GM23338 (cell line): ENCODE data around the gene SEMA5A.

ENCODE experiments used
- CREB1 ChIP-seq: fragments of 250-450 bp; sonication (Bioruptor Pico); IDR thresholded peaks from 2 replicates; pipeline ENCODE4 v1.5.0; 2020; ENCODE audit warnings: low read depth, mild to moderate bottlenecking, moderate library complexity
- EZH2 ChIP-seq: fragments of 200-600 bp; sonication (generic); IDR thresholded peaks from one replicate; pipeline ENCODE4 v1.8.0; 2017; ENCODE audit warnings: antibody characterized with exemption, mild to moderate bottlenecking, low read depth; ENCODE audit not compliant: unreplicated experiment
- EZH2phosphoT487 ChIP-seq: fragments of 200-600 bp; sonication (generic); IDR thresholded peaks from one replicate; pipeline ENCODE4 v1.8.1; 2018; ENCODE audit warnings: antibody characterized with exemption; ENCODE audit not compliant: unreplicated experiment
- JUNB ChIP-seq: IDR thresholded peaks from one replicate; pipeline ENCODE4 v1.6.1; 2016; ENCODE audit warnings: antibody characterized with exemption; ENCODE audit not compliant: unreplicated experiment
- NANOG ChIP-seq: IDR thresholded peaks from 2 replicates; pipeline ENCODE4 v1.6.1; 2016; ENCODE audit warnings: antibody characterized with exemption, borderline replicate concordance
- POLR2AphosphoS5 ChIP-seq: IDR thresholded peaks from 2 replicates; pipeline ENCODE4 v1.6.1; 2016; ENCODE audit warnings: antibody characterized with exemption, low read depth
- ZNF331 ChIP-seq: fragments of 250-450 bp; sonication (Bioruptor Pico); IDR thresholded peaks from 2 replicates; pipeline ENCODE4 v1.5.0; 2020; ENCODE audit warnings: low read depth, mild to moderate bottlenecking, moderate library complexity
- TF ChIP-seq, protein P1 (sequence below), 2 experiments: fragments of 200-600 bp in 1 of 2; sonication (generic) in 1 of 2; conservative IDR thresholded peaks; 2 replicates each; pipeline versions ENCODE4 v1.5.1 to v1.6.1; 2016 to 2017; ENCODE audit warnings: antibody characterized with exemption in 2 of 2, low read depth in 2 of 2, mild to moderate bottlenecking in 2 of 2, moderate library complexity in 1 of 2
- TF ChIP-seq, protein P2 (sequence below): IDR thresholded peaks from 2 replicates; pipeline ENCODE4 v1.6.1; 2016; ENCODE audit warnings: antibody characterized with exemption
- TF ChIP-seq, protein P3 (sequence below): IDR thresholded peaks from one replicate; pipeline ENCODE4 v1.6.1; 2018; ENCODE audit warnings: antibody characterized with exemption; ENCODE audit not compliant: unreplicated experiment

DNA sequence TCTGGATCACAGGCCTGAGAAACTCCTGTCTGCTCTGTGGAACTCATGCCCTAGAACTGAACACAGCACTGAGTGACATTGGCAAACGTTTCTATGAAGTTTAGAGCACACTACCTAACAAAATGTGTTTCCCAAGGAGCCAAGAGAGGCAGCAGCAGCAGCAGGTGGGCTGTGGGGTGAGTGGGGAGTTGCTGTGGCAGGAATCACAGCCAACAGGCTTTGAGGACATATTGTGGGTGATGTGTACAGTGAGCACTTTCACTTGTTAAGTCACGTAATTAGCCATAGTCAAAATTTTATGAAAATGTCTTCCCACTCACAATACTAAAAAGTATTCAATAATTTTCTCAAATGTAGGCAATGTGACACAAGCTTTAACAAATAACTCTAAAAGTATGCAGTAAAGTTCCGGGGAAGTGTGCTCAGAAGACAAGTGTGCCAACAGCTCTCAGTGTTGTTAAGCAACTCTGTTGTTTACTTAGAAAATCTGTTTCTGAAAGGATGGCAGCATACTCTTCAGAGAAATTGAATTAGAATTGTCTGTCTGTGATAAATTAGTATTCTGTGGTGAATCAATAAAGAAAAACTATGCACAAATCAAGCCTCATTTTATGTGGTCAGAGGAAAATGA, 482.1 kb downstream of the SEMA5A start:
- TF ChIP-seq POLR2AphosphoS5 (no peak), EZH2phosphoT487 (no peak), EZH2 (no peak), JUNB (no peak), NANOG (no peak), ZNF331 (no peak), CREB1 (CRISPR knock-in tag) (no peak)
- TF ChIP-seq, protein P1, sequence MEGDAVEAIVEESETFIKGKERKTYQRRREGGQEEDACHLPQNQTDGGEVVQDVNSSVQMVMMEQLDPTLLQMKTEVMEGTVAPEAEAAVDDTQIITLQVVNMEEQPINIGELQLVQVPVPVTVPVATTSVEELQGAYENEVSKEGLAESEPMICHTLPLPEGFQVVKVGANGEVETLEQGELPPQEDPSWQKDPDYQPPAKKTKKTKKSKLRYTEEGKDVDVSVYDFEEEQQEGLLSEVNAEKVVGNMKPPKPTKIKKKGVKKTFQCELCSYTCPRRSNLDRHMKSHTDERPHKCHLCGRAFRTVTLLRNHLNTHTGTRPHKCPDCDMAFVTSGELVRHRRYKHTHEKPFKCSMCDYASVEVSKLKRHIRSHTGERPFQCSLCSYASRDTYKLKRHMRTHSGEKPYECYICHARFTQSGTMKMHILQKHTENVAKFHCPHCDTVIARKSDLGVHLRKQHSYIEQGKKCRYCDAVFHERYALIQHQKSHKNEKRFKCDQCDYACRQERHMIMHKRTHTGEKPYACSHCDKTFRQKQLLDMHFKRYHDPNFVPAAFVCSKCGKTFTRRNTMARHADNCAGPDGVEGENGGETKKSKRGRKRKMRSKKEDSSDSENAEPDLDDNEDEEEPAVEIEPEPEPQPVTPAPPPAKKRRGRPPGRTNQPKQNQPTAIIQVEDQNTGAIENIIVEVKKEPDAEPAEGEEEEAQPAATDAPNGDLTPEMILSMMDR (conservative IDR thresholded peaks at IDR 0.05; ENCODE audit: low read depth in 2 of 2), result no peak
- TF ChIP-seq, protein P2, sequence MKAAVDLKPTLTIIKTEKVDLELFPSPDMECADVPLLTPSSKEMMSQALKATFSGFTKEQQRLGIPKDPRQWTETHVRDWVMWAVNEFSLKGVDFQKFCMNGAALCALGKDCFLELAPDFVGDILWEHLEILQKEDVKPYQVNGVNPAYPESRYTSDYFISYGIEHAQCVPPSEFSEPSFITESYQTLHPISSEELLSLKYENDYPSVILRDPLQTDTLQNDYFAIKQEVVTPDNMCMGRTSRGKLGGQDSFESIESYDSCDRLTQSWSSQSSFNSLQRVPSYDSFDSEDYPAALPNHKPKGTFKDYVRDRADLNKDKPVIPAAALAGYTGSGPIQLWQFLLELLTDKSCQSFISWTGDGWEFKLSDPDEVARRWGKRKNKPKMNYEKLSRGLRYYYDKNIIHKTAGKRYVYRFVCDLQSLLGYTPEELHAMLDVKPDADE, result no peak
- TF ChIP-seq, protein P3, sequence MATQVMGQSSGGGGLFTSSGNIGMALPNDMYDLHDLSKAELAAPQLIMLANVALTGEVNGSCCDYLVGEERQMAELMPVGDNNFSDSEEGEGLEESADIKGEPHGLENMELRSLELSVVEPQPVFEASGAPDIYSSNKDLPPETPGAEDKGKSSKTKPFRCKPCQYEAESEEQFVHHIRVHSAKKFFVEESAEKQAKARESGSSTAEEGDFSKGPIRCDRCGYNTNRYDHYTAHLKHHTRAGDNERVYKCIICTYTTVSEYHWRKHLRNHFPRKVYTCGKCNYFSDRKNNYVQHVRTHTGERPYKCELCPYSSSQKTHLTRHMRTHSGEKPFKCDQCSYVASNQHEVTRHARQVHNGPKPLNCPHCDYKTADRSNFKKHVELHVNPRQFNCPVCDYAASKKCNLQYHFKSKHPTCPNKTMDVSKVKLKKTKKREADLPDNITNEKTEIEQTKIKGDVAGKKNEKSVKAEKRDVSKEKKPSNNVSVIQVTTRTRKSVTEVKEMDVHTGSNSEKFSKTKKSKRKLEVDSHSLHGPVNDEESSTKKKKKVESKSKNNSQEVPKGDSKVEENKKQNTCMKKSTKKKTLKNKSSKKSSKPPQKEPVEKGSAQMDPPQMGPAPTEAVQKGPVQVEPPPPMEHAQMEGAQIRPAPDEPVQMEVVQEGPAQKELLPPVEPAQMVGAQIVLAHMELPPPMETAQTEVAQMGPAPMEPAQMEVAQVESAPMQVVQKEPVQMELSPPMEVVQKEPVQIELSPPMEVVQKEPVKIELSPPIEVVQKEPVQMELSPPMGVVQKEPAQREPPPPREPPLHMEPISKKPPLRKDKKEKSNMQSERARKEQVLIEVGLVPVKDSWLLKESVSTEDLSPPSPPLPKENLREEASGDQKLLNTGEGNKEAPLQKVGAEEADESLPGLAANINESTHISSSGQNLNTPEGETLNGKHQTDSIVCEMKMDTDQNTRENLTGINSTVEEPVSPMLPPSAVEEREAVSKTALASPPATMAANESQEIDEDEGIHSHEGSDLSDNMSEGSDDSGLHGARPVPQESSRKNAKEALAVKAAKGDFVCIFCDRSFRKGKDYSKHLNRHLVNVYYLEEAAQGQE, result no peak
